PC-3 (cell line): Measurements from ENCODE around the gene TMEM143. TPM values are rescaled to one million over a fixed set of nuclear protein-coding genes. Genes with fewer than 3 reads are reported as not detected.
A peak's percentile ranks its signal among the peaks of the same experiment; 100 is the strongest.
"Not testable (repeated sequence)": the region's sequence is repeated elsewhere in the genome, so short reads cannot be mapped to it uniquely, and the experiment has no call there.

Source experiments
- ATAC-seq: fragments of 200-7000 bp; cut with Tn5 transposase; 2 replicates; pipeline ENCODE4 v1.9.1; 2020; ENCODE audit warnings: mild to moderate bottlenecking, moderate library complexity
- BruUV-seq: library from RNA; stranded (reverse); fragments of 400-500 nt; replicated peaks from 2 replicates; lab custom pipeline; 2021; lab: Mats Ljungman, UMichigan
- CTCF ChIA-PET: fragments of 300-600 bp; sonication (Branson Sonifier 250); formaldehyde crosslinking; loops from one replicate; lab custom pipeline; 2022; ENCODE audit warnings: antibody characterized with exemption; lab: Charles Lee
- POLR2A ChIA-PET: fragments of 300-600 bp; sonication (Branson Sonifier 250); formaldehyde crosslinking; loops from one replicate; lab custom pipeline; 2022; ENCODE audit warnings: antibody characterized with exemption; ENCODE audit not compliant: unreplicated experiment; lab: Charles Lee
- DNase-seq: peaks from one replicate; pipeline ENCODE4 v3.0.0-alpha.2; 2015
- H2AFZ ChIP-seq: fragments of 300-600 bp; sonication (generic); 2 replicates; pipeline ENCODE4 v1.6.0; 2016; ENCODE audit warnings: antibody characterized with exemption, low read length
- H3F3A ChIP-seq: fragments of 300-600 bp; sonication (generic); one replicate; pipeline ENCODE4 v1.6.0; 2017; ENCODE audit warnings: antibody characterized with exemption, low read length, control low read depth, mild to moderate bottlenecking; ENCODE audit not compliant: unreplicated experiment
- H3K27ac ChIP-seq: fragments of 300-600 bp; sonication (generic); 2 replicates; pipeline ENCODE4 v1.5.1; 2016; ENCODE audit warnings: mild to moderate bottlenecking, low read length
- H3K27me3 ChIP-seq: fragments of 300-600 bp; sonication (generic); 2 replicates; pipeline ENCODE4 v1.6.1; 2016; ENCODE audit warnings: low read length, mixed read lengths
- H3K36me3 ChIP-seq: fragments of 300-600 bp; sonication (generic); 2 replicates; pipeline ENCODE4 v1.6.1; 2016; ENCODE audit warnings: low read depth, mixed run types, low read length, mixed read lengths
- H3K4me1 ChIP-seq: fragments of 300-600 bp; sonication (generic); 2 replicates; pipeline ENCODE4 v1.5.1; 2016; ENCODE audit warnings: low read length; ENCODE audit not compliant: insufficient read depth
- H3K4me2 ChIP-seq: fragments of 300-600 bp; sonication (generic); 2 replicates; pipeline ENCODE4 v1.6.0; 2016; ENCODE audit warnings: low read length
- H3K4me3 ChIP-seq: fragments of 300-600 bp; sonication (generic); 2 replicates; pipeline ENCODE4 v1.5.1; 2016; ENCODE audit warnings: mild to moderate bottlenecking, low read length, mixed read lengths
- H3K79me2 ChIP-seq: fragments of 300-600 bp; sonication (generic); 2 replicates; pipeline ENCODE4 v1.6.1; 2017; ENCODE audit warnings: low read length, mixed read lengths
- H3K9ac ChIP-seq: fragments of 300-600 bp; sonication (generic); 2 replicates; pipeline ENCODE4 v1.6.0; 2016; ENCODE audit warnings: mild to moderate bottlenecking, low read length
- H3K9me2 ChIP-seq: fragments of 300-600 bp; sonication (generic); replicated peaks from 2 replicates; pipeline ENCODE4 v1.6.1; 2016; ENCODE audit warnings: mixed run types, low read length, mixed read lengths
- H3K9me3 ChIP-seq: fragments of 300-600 bp; sonication (generic); 2 replicates; pipeline ENCODE4 v1.6.1; 2016; ENCODE audit warnings: low read length, mixed read lengths
- H4K20me1 ChIP-seq: fragments of 300-600 bp; sonication (generic); 2 replicates; pipeline ENCODE4 v1.6.1; 2016; ENCODE audit warnings: low read length, mixed read lengths
- EZH2 ChIP-seq: fragments of 300-600 bp; sonication (generic); IDR thresholded peaks from one replicate; pipeline ENCODE4 v1.6.1; 2017; ENCODE audit warnings: antibody characterized with exemption, mild to moderate bottlenecking, low read length; ENCODE audit not compliant: unreplicated experiment
- EZH2phosphoT487 ChIP-seq: fragments of 300-600 bp; sonication (generic); IDR thresholded peaks from 2 replicates; pipeline ENCODE4 v1.6.1; 2018; ENCODE audit warnings: mild to moderate bottlenecking, antibody characterized with exemption, low read length, borderline replicate concordance
- intact Hi-C: fragments of 100-400 bp; cut with micrococcal nuclease; formaldehyde crosslinking; loops from 2 replicates; pipeline ENCODE4 v1.9.0; 2023
- total RNA-seq: library from RNA; depleted of rRNA; stranded (reverse); fragments of >200 nt; gene quantifications from 2 replicates; pipeline ENCODE4 v1.2.3, GENCODE V29; 2014
- TF ChIP-seq, protein P1 (sequence below): fragments of 300-600 bp; sonication (generic); conservative IDR thresholded peaks from 2 replicates; pipeline ENCODE4 v1.5.1; 2017; ENCODE audit warnings: antibody characterized with exemption, low read depth, mild to moderate bottlenecking, low read length

Gene TMEM143
- total RNA-seq, 1 experiment from 2014 or later, result 7.1 TPM

DNA sequence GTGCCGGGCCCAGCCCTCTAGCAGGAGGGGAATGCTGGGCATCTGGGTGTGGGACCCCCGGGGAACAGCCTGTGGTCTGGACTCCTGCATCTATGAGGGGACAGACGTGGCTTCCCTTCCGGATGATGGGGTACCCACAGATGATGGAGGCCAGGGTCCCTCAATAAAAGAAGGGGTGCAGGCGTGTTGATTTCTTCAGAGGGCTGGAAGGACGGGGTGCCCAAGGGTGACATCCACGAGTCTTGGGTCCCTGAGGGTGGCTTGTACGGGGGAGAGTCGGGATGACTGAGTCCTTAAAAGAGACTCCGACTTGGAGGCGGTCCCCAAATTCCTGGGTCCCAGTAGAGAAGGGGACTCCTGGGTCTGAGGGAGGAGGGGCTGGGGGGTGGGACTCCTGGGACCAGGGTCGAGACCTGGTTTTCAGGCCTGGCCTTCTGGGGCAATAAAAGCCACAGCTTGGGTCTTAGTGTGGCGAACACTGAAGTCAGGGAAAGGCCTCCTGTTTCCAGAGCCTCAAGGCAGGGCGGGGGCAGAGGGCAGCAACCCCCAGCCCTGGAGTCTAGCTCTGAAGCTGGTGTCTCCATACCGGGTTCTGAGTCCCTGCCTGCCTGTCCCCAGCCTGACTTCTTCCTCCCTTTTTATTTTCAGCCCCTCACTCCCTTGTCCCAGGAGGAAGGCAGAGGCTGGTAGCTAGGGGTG, 29.3 kb upstream of the TMEM143 start:
- peak overlapping the region; percentile 92 for H3K4me2 ChIP-seq
- H3K4me3 ChIP-seq, result peak overlapping the region; percentile 65; the same call in 1 of the 2 replicates
- POLR2A ChIA-PET, result interaction anchor here (0.6 kb wide), 1 partner anchor 40 kb away, joined by 4 read pairs; no protein-coding TSS in a partner anchor
- CTCF ChIA-PET, result no interaction called here
- DNase-seq (no peak), ATAC-seq (no peak)
- H3F3A ChIP-seq, result no peaks in the 10 kb centered on the region
- H3K4me1 ChIP-seq, result peaks cover 7% of the 10 kb centered on the region
- peaks cover 24% of the 10 kb centered on the region for H3K79me2 ChIP-seq
- H3K27ac ChIP-seq, result no peak overlapping the region
- no peaks in the 10 kb centered on the region for H4K20me1 ChIP-seq
- H3K9me2 ChIP-seq, result no peaks in the 10 kb centered on the region
- no peak overlapping the region for H3K9ac ChIP-seq
- BruUV-seq, result no TSS peak
- H3K36me3 ChIP-seq, result peaks cover 3% of the 10 kb centered on the region; the same call in 1 of the 2 replicates
- intact Hi-C loops, result loop anchor here (5.0 kb wide), 1 partner anchor 54 kb away; the partner anchor contains the start of gene GRWD1
- no peaks in the 10 kb centered on the region for H3K9me3 ChIP-seq
- TF ChIP-seq EZH2phosphoT487 (no peak), EZH2 (no peak)
- no peaks in the 10 kb centered on the region; the same call in 1 of the 2 replicates for H3K27me3 ChIP-seq
- peak overlapping the region; percentile 76 for H2AFZ ChIP-seq

DNA sequence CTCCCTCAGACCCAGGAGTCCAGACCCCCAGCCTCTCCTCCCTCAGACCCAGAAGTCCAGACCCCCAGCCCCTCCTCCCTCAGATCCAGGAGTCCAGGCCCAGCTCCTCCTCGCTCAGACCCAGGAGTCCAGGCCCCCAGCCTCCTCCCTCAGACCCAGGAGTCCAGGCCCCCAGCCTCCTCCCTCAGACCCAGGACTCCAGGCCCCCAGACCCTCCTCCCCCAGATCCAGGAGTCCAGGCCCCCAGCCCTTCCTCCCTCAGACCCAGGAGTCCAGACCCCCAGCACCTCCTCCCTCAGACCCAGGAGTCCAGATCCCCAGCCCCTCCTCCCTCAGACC, 28.2 kb upstream of the TMEM143 start:
- BruUV-seq, DNase-seq, H2AFZ ChIP-seq, H3K4me3 ChIP-seq, H3F3A ChIP-seq, H3K9me3 ChIP-seq, H3K9me2 ChIP-seq, H3K9ac ChIP-seq, H3K27ac ChIP-seq, H3K27me3 ChIP-seq, POLR2A ChIA-PET, H3K36me3 ChIP-seq, ATAC-seq, H4K20me1 ChIP-seq, H3K4me2 ChIP-seq, H3K4me1 ChIP-seq: not testable (repeated sequence)
- H3K79me2 ChIP-seq, result peaks cover 25% of the 10 kb centered on the region
- intact Hi-C loops, result loop anchor here (5.0 kb wide), 1 partner anchor 55 kb away; the partner anchor contains the start of gene GRWD1
- CTCF ChIA-PET, result interaction anchor here (1.3 to 2.2 kb wide), 3 partner anchors 28 to 114 kb away, joined by 3 to 17 read pairs (median 6); partner anchors contain the start of genes SYNGR4 and TMEM143

DNA sequence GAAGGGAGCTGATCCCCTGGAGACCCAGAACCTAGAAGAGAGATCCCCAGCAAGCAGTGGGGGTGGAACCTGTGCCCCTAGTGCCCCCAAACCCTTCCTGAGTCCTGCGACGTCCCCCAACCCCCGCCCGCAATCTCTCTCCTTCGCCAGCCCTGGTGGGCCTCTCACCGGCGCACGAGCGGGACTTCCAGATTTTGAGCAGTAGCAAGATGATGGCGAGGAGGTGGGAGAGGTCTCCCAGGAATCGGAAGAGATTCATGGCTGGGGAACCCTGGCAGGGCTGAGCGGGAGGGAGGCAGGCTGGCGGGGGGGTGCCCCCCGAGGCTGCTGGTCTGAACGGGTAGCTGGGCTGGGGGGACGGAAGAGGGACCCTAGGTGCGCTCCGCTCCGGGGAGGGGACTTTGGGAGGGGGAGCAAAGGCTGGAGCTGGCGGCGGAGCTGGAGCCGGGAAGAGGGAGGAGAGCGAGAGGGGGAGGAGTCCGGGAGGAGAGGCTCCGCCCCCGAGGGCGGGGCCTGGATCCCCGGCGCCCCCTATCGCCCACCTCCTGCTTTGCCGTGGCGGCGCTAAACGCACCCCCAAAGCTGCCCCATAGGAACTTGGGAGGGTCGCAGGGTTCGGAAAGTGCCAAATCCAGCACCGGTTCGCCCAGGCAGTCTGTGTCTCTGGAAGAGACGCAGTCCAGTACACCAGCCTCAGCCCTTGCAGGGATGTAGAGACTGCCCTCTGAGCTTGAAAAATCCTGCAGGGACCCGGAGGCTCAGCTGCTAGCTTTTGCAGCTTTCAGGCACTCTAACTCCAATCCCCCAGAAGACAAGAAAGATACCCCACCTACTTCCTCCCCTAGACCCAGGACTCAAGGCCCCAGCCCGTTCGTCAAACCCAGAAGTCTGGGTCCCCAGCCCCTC, 27.6 kb upstream of the TMEM143 start, which contains the start of gene KDELR1:
Gene KDELR1 (minus strand): TSS at position 452 of the 906 bp plus-strand sequence. CDS start 193 bp downstream, at position 259.
- TF ChIP-seq, protein P1, sequence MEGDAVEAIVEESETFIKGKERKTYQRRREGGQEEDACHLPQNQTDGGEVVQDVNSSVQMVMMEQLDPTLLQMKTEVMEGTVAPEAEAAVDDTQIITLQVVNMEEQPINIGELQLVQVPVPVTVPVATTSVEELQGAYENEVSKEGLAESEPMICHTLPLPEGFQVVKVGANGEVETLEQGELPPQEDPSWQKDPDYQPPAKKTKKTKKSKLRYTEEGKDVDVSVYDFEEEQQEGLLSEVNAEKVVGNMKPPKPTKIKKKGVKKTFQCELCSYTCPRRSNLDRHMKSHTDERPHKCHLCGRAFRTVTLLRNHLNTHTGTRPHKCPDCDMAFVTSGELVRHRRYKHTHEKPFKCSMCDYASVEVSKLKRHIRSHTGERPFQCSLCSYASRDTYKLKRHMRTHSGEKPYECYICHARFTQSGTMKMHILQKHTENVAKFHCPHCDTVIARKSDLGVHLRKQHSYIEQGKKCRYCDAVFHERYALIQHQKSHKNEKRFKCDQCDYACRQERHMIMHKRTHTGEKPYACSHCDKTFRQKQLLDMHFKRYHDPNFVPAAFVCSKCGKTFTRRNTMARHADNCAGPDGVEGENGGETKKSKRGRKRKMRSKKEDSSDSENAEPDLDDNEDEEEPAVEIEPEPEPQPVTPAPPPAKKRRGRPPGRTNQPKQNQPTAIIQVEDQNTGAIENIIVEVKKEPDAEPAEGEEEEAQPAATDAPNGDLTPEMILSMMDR, result peak; percentile 75
- no peak for TF ChIP-seq EZH2phosphoT487
- H2AFZ ChIP-seq, result peak within 1 kb of the TSS; percentile 65
- no peaks in the 10 kb centered on the region for H3F3A ChIP-seq
- CTCF ChIA-PET, result interaction anchor here (0.6 to 2.2 kb wide), 6 partner anchors 19 to 192 kb away, joined by 3 to 17 read pairs (median 3); partner anchors contain the start of genes SYNGR4 and TMEM143
- H3K4me1 ChIP-seq, result peaks cover 3% of the 10 kb centered on the region; the same call in 1 of the 2 replicates
- no peaks in the 10 kb centered on the region for H3K9me3 ChIP-seq
- peak within 1 kb of the TSS; percentile 99 for H3K4me2 ChIP-seq
- peaks cover 25% of the 10 kb centered on the region for H3K79me2 ChIP-seq
- ATAC-seq (peak; percentile 66), DNase-seq (peak; percentile 64)
- intact Hi-C loops, result loop anchor here (2.0 to 5.0 kb wide), 2 partner anchors 56 to 71 kb away; partner anchors contain the start of gene GRWD1
- POLR2A ChIA-PET, result no interaction called here
- peak within 1 kb of the TSS; percentile 99 for H3K4me3 ChIP-seq
- H3K27me3 ChIP-seq, result no peaks in the 10 kb centered on the region; the same call in 1 of the 2 replicates
- TSS peak; percentile 88 for BruUV-seq
- H4K20me1 ChIP-seq, result no peaks in the 10 kb centered on the region
- peaks cover 7% of the 10 kb centered on the region; the same call in 1 of the 2 replicates for H3K36me3 ChIP-seq
- H3K9ac ChIP-seq, result peak within 1 kb of the TSS; percentile 98
- H3K9me2 ChIP-seq, result no peaks in the 10 kb centered on the region
- H3K27ac ChIP-seq, result peak within 1 kb of the TSS; percentile 59
